HepG2 (cell line): ENCODE data around the gene ATL2. TPM values are rescaled to one million over a fixed set of nuclear protein-coding genes. Genes with fewer than 3 reads are reported as not detected.

Experiments
- HNRNPH1 ChIP-seq: fragments of 200-400 bp; formaldehyde crosslinking; optimal IDR thresholded peaks from 2 replicates; pipeline ENCODE3; 2017; ENCODE audit warnings: mild to moderate bottlenecking, low read depth, low read length
- KAT8 ChIP-seq: IDR thresholded peaks from 2 replicates; pipeline ENCODE4 v1.6.1; 2016; ENCODE audit warnings: missing genetic modification reagents, missing compliant biosample characterization
- SMAD1 ChIP-seq: sonication (generic); formaldehyde crosslinking; IDR thresholded peaks from 2 replicates; pipeline ENCODE4 v1.4.0; 2020; ENCODE audit warnings: missing genetic modification reagents, low read depth, mild to moderate bottlenecking, borderline replicate concordance
- SNAI1 ChIP-seq: sonication (generic); formaldehyde crosslinking; IDR thresholded peaks from 2 replicates; pipeline ENCODE4 v1.5.0; 2020; ENCODE audit warnings: mild to moderate bottlenecking, missing genetic modification reagents, borderline replicate concordance
- ZBTB3 ChIP-seq: sonication (generic); formaldehyde crosslinking; IDR thresholded peaks from 2 replicates; pipeline ENCODE4 v1.4.0; 2020; ENCODE audit warnings: low read depth, mild to moderate bottlenecking, moderate library complexity, missing genetic modification reagents, borderline replicate concordance
- ZBTB42 ChIP-seq: sonication (generic); formaldehyde crosslinking; IDR thresholded peaks from 2 replicates; pipeline ENCODE4 v1.5.0; 2020; ENCODE audit warnings: mild to moderate bottlenecking, missing genetic modification reagents
- ZNF143 ChIP-seq: sonication (generic); formaldehyde crosslinking; IDR thresholded peaks from 2 replicates; pipeline ENCODE4 v1.4.0; 2020; ENCODE audit warnings: missing genetic modification reagents
- ZNF850 ChIP-seq: sonication (generic); formaldehyde crosslinking; conservative IDR thresholded peaks from 2 replicates; pipeline ENCODE4 v1.9.0; 2021; ENCODE audit warnings: mild to moderate bottlenecking, missing genetic modification reagents
- ZNF883 ChIP-seq: sonication (generic); formaldehyde crosslinking; IDR thresholded peaks from 2 replicates; pipeline ENCODE4 v1.5.1; 2020; ENCODE audit warnings: mild to moderate bottlenecking, missing genetic modification reagents; ENCODE audit errors: not compliant biosample characterization
- polyA plus RNA-seq, 8 experiments: library from polyadenylated mRNA; depleted of rRNA in 3 of 8; stranded (reverse) in 7 of 8; unstranded in 1 of 8; fragments of >200 nt; fragmentation: Illumina TruSeq in 4 of 8; extraction: Trizol in 4 of 8; gene quantifications; 2 replicates each; pipeline versions ENCODE4 v1.2.1 to v1.2.3, GENCODE V29; 2011 to 2016; ENCODE audit warnings: low read depth in 4 of 8, missing spikeins in 1 of 8, mixed read lengths in 1 of 8; ENCODE audit not compliant: insufficient read depth in 1 of 8
- total RNA-seq, 5 experiments: library from RNA; depleted of rRNA; stranded (reverse); fragments of >200 nt; fragmentation: Illumina TruSeq; extraction: Trizol; gene quantifications; 2 replicates each; pipeline ENCODE4 v1.2.3, GENCODE V29; 2016; ENCODE audit warnings: low read depth in 1 of 5
- TF ChIP-seq, protein P1 (sequence below): sonication (generic); formaldehyde crosslinking; IDR thresholded peaks from 2 replicates; pipeline ENCODE4 v1.4.0; 2020; ENCODE audit warnings: mild to moderate bottlenecking, missing genetic modification reagents
- TF ChIP-seq, protein P2 (sequence below): sonication (generic); formaldehyde crosslinking; IDR thresholded peaks from 2 replicates; pipeline ENCODE4 v1.8.0; 2022; ENCODE audit warnings: missing genetic modification reagents, mild to moderate bottlenecking, moderate library complexity, borderline replicate concordance
- TF ChIP-seq, protein P3 (sequence below): sonication (generic); formaldehyde crosslinking; IDR thresholded peaks from 2 replicates; pipeline ENCODE4 v1.4.0; 2020; ENCODE audit warnings: missing genetic modification reagents
- TF ChIP-seq, protein P4 (sequence below): sonication (generic); formaldehyde crosslinking; IDR thresholded peaks from 2 replicates; pipeline ENCODE4 v1.5.1; 2020; ENCODE audit warnings: missing genetic modification reagents, mild to moderate bottlenecking, borderline replicate concordance

The ATL2 gene
- total and polyA plus RNA-seq, 2 of the 13 experiments (the other 11 are each of a cell fraction or from before 2014, with no cell fraction given): 56.5 to 119 TPM

DNA sequence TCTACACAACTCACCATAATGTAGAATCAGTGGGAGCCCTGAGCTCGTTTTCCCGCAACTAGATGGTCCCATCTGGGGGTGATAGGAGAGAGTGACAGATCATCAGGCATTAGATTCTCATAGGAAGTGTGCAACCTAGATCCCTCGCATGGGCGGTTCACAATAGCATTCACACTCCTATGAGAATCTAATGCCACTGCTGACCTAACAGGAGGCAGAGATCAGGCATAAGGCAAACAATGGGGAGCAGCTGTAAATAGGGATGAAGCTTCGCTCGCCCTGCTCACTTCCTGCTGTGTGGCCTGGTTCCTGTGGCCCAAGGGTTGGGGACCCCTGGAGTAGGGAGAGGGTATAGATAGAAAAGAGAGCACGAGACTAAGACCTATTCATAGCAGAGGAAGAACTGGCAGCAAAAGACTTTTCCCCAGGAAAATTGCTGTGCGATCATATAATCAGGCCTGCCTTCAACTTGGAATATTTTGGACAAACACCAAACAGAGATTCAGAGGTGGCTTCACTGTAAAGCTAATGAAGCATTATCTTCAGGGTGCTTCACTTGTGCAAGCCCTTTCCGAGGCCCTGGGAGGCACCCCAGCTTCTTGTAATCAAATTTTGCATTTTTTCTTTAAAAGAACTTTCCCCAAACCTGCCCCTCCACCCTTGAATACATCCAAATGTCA is 29.0 kb upstream of the ATL2 start (continued):
- TF ChIP-seq, protein P1, sequence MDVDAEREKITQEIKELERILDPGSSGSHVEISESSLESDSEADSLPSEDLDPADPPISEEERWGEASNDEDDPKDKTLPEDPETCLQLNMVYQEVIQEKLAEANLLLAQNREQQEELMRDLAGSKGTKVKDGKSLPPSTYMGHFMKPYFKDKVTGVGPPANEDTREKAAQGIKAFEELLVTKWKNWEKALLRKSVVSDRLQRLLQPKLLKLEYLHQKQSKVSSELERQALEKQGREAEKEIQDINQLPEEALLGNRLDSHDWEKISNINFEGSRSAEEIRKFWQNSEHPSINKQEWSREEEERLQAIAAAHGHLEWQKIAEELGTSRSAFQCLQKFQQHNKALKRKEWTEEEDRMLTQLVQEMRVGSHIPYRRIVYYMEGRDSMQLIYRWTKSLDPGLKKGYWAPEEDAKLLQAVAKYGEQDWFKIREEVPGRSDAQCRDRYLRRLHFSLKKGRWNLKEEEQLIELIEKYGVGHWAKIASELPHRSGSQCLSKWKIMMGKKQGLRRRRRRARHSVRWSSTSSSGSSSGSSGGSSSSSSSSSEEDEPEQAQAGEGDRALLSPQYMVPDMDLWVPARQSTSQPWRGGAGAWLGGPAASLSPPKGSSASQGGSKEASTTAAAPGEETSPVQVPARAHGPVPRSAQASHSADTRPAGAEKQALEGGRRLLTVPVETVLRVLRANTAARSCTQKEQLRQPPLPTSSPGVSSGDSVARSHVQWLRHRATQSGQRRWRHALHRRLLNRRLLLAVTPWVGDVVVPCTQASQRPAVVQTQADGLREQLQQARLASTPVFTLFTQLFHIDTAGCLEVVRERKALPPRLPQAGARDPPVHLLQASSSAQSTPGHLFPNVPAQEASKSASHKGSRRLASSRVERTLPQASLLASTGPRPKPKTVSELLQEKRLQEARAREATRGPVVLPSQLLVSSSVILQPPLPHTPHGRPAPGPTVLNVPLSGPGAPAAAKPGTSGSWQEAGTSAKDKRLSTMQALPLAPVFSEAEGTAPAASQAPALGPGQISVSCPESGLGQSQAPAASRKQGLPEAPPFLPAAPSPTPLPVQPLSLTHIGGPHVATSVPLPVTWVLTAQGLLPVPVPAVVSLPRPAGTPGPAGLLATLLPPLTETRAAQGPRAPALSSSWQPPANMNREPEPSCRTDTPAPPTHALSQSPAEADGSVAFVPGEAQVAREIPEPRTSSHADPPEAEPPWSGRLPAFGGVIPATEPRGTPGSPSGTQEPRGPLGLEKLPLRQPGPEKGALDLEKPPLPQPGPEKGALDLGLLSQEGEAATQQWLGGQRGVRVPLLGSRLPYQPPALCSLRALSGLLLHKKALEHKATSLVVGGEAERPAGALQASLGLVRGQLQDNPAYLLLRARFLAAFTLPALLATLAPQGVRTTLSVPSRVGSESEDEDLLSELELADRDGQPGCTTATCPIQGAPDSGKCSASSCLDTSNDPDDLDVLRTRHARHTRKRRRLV (CRISPR knock-in tag): no peak
- TF ChIP-seq, protein P2, sequence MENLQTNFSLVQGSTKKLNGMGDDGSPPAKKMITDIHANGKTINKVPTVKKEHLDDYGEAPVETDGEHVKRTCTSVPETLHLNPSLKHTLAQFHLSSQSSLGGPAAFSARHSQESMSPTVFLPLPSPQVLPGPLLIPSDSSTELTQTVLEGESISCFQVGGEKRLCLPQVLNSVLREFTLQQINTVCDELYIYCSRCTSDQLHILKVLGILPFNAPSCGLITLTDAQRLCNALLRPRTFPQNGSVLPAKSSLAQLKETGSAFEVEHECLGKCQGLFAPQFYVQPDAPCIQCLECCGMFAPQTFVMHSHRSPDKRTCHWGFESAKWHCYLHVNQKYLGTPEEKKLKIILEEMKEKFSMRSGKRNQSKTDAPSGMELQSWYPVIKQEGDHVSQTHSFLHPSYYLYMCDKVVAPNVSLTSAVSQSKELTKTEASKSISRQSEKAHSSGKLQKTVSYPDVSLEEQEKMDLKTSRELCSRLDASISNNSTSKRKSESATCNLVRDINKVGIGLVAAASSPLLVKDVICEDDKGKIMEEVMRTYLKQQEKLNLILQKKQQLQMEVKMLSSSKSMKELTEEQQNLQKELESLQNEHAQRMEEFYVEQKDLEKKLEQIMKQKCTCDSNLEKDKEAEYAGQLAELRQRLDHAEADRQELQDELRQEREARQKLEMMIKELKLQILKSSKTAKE (CRISPR knock-in tag): 0 out of 2 replicates have a peak, but pooled peaks have one; percentile 24
- no peak for TF ChIP-seq ZNF883
- no peak for TF ChIP-seq ZBTB42
- no peak for TF ChIP-seq ZNF850 (CRISPR knock-in tag)
- TF ChIP-seq ZBTB3 (CRISPR knock-in tag): no peak
- TF ChIP-seq SNAI1 (CRISPR knock-in tag): no peak
- TF ChIP-seq KAT8 (CRISPR knock-in tag): no peak
- no peak for TF ChIP-seq ZNF143 (CRISPR knock-in tag)
- no peak for TF ChIP-seq HNRNPH1
- peak; percentile 42; the same call in 1 of the 2 replicates for TF ChIP-seq SMAD1 (CRISPR knock-in tag)
- TF ChIP-seq, protein P3, sequence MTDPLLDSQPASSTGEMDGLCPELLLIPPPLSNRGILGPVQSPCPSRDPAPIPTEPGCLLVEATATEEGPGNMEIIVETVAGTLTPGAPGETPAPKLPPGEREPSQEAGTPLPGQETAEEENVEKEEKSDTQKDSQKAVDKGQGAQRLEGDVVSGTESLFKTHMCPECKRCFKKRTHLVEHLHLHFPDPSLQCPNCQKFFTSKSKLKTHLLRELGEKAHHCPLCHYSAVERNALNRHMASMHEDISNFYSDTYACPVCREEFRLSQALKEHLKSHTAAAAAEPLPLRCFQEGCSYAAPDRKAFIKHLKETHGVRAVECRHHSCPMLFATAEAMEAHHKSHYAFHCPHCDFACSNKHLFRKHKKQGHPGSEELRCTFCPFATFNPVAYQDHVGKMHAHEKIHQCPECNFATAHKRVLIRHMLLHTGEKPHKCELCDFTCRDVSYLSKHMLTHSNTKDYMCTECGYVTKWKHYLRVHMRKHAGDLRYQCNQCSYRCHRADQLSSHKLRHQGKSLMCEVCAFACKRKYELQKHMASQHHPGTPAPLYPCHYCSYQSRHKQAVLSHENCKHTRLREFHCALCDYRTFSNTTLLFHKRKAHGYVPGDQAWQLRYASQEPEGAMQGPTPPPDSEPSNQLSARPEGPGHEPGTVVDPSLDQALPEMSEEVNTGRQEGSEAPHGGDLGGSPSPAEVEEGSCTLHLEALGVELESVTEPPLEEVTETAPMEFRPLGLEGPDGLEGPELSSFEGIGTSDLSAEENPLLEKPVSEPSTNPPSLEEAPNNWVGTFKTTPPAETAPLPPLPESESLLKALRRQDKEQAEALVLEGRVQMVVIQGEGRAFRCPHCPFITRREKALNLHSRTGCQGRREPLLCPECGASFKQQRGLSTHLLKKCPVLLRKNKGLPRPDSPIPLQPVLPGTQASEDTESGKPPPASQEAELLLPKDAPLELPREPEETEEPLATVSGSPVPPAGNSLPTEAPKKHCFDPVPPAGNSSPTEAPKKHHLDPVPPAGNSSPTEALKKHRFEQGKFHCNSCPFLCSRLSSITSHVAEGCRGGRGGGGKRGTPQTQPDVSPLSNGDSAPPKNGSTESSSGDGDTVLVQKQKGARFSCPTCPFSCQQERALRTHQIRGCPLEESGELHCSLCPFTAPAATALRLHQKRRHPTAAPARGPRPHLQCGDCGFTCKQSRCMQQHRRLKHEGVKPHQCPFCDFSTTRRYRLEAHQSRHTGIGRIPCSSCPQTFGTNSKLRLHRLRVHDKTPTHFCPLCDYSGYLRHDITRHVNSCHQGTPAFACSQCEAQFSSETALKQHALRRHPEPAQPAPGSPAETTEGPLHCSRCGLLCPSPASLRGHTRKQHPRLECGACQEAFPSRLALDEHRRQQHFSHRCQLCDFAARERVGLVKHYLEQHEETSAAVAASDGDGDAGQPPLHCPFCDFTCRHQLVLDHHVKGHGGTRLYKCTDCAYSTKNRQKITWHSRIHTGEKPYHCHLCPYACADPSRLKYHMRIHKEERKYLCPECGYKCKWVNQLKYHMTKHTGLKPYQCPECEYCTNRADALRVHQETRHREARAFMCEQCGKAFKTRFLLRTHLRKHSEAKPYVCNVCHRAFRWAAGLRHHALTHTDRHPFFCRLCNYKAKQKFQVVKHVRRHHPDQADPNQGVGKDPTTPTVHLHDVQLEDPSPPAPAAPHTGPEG (CRISPR knock-in tag): no peak
- TF ChIP-seq, protein P4, sequence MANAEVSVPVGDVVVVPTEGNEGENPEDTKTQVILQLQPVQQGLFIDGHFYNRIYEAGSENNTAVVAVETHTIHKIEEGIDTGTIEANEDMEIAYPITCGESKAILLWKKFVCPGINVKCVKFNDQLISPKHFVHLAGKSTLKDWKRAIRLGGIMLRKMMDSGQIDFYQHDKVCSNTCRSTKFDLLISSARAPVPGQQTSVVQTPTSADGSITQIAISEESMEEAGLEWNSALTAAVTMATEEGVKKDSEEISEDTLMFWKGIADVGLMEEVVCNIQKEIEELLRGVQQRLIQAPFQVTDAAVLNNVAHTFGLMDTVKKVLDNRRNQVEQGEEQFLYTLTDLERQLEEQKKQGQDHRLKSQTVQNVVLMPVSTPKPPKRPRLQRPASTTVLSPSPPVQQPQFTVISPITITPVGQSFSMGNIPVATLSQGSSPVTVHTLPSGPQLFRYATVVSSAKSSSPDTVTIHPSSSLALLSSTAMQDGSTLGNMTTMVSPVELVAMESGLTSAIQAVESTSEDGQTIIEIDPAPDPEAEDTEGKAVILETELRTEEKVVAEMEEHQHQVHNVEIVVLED (CRISPR knock-in tag): no peak
